IPS-15b (cell line): ENCODE results near the gene ERRFI1.

Experiments used
- H3K27me3 ChIP-seq: one replicate; pipeline ENCODE4 v1.6.1; 2013; ENCODE audit warnings: low read length; ENCODE audit not compliant: control insufficient read depth, insufficient read depth
- H3K36me3 ChIP-seq: one replicate; pipeline ENCODE4 v1.6.1; 2013; ENCODE audit warnings: low read length; ENCODE audit not compliant: control insufficient read depth, insufficient read depth
- H3K4me1 ChIP-seq: one replicate; pipeline ENCODE4 v1.6.1; 2013; ENCODE audit warnings: mild to moderate bottlenecking, low read length; ENCODE audit not compliant: control insufficient read depth, insufficient read depth
- H3K4me3 ChIP-seq: one replicate; pipeline ENCODE4 v1.5.1; 2013; ENCODE audit warnings: low read depth, low read length
- H3K9ac ChIP-seq: one replicate; pipeline ENCODE4 v1.6.1; 2013; ENCODE audit warnings: low read depth, mild to moderate bottlenecking, low read length
- H3K9me3 ChIP-seq: one replicate; pipeline ENCODE4 v1.6.1; 2013; ENCODE audit warnings: mild to moderate bottlenecking, low read length; ENCODE audit not compliant: control insufficient read depth, insufficient read depth

ERRFI1 gene

GRCh38 chr1:8004803-8005573 lies 21.1 kb downstream of the ERRFI1 start:
- Histone ChIP-seq H3K27me3 (no peaks in the 10 kb centered on the region), H3K4me1 (peaks cover 20% of the 10 kb centered on the region), H3K4me3 (no peak overlapping the region), H3K36me3 (no peaks in the 10 kb centered on the region), H3K9me3 (no peaks in the 10 kb centered on the region), H3K9ac (no peak overlapping the region)

- Histone ChIP-seq H3K27me3 (no peaks in the 10 kb centered on the region), H3K4me1 (peaks cover 20% of the 10 kb centered on the region), H3K36me3 (no peaks in the 10 kb centered on the region), H3K4me3 (no peak overlapping the region), H3K9ac (no peak overlapping the region), H3K9me3 (no peaks in the 10 kb centered on the region)
These were observed 21.9 kb downstream of the ERRFI1 start for GRCh38 chr1:8004113-8004802.

DNA sequence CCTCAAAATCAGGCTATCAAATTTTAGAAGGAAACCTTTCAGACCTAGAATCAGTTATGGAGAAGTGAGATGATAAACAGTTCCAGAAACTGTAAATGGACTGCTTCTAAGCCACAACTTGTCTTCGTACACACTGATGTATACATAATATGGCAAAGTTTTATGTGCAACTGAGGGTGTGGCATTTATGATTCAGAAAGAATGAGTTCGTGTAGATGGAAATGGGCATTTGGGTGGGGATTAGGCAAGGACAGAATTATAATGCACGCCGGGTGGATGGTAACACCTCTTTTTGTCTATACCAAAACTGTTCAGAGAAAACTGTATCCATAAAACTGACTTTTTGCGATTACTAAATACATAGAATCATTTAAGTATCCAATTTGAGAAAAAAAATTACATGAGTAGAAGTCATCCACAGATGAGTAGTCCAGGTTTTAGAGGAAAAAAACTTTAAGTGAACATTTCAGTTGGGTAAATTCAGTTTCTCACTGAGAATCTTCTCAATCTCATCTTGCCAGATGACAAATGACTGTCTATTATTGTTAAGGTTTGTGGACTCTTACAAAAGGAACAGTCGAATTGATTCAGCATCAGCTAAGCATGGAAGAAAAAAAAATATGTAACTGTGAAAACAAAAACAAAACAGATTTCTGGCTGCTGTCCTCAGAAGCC lies 22.5 kb downstream of the ERRFI1 start:
- Histone ChIP-seq H3K27me3 (no peaks in the 10 kb centered on the region), H3K4me1 (peaks cover 20% of the 10 kb centered on the region), H3K4me3 (no peak overlapping the region), H3K9ac (no peak overlapping the region), H3K9me3 (no peaks in the 10 kb centered on the region), H3K36me3 (no peaks in the 10 kb centered on the region)

DNA sequence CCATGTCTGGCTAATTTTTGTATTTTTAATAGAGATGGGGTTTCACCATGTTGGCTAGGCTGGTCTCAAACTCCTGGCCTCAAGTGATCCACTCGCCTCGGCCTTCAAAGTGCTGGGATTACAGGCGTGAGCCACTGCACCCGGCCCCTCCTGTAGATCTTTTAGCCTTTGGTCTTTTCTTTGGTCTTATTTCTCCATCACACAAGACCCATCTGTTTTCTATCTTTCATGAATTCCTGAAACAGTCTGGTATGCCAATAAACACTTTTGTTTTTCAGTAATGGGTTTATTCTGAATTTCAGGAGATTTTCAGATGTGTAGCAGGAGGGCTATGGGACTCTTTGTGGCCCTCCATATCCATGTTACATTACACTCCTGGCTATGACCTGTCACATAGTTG lies 23.2 kb downstream of the ERRFI1 start:
- peaks cover 20% of the 10 kb centered on the region for H3K4me1 ChIP-seq
- H3K4me3 ChIP-seq: no peak overlapping the region
- H3K27me3 ChIP-seq: no peaks in the 10 kb centered on the region
- H3K9me3 ChIP-seq: no peaks in the 10 kb centered on the region
- no peak overlapping the region for H3K9ac ChIP-seq
- H3K36me3 ChIP-seq: no peaks in the 10 kb centered on the region

GRCh38 chr1:8002329-8002910 lies 23.7 kb downstream of the ERRFI1 start:
- Histone ChIP-seq H3K27me3 (no peaks in the 10 kb centered on the region), H3K4me3 (no peak overlapping the region), H3K36me3 (no peaks in the 10 kb centered on the region), H3K9ac (no peak overlapping the region), H3K4me1 (peaks cover 20% of the 10 kb centered on the region), H3K9me3 (no peaks in the 10 kb centered on the region)

DNA sequence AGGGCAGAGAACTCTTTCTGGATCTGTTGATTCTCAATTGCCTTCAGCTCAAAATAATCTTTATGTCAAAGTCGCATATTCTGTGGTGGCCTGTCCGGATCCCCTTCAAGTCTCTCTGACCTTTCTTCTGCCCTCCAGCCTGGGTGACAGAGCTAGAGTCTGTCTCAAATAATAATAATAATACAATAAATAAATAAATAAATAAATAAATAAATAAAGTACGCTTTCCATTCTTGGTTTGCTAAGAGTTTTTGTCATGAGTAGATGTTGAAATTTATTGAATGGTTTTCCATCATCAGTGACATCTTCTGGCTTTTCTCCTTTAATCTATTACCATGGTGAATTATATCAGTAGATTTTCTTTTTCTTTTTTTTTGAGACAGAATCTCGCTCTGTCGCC lies 30.7 kb downstream of the ERRFI1 start:
- Histone ChIP-seq H3K9me3 (no peaks in the 10 kb centered on the region), H3K4me1 (peaks cover 8% of the 10 kb centered on the region), H3K36me3 (no peaks in the 10 kb centered on the region), H3K9ac (no peak overlapping the region), H3K27me3 (no peaks in the 10 kb centered on the region), H3K4me3 (no peak overlapping the region)

GRCh38 chr1:7994827-7995226 lies 31.3 kb downstream of the ERRFI1 start:
- Histone ChIP-seq H3K9me3 (no peaks in the 10 kb centered on the region), H3K36me3 (peaks cover under 1% of the 10 kb centered on the region), H3K4me3 (no peak overlapping the region), H3K27me3 (no peaks in the 10 kb centered on the region), H3K9ac (no peak overlapping the region), H3K4me1 (peaks cover 8% of the 10 kb centered on the region)

GRCh38 chr1:7993593-7994479 lies 32.3 kb downstream of the ERRFI1 start:
- Histone ChIP-seq H3K4me3 (no peak overlapping the region), H3K9me3 (no peaks in the 10 kb centered on the region), H3K4me1 (peaks cover 8% of the 10 kb centered on the region), H3K36me3 (peaks cover 3% of the 10 kb centered on the region), H3K27me3 (no peaks in the 10 kb centered on the region), H3K9ac (no peak overlapping the region)

GRCh38 chr1:7992885-7993284 lies 33.2 kb downstream of the ERRFI1 start:
- peaks cover 8% of the 10 kb centered on the region for H3K4me1 ChIP-seq
- no peak overlapping the region for H3K4me3 ChIP-seq
- no peaks in the 10 kb centered on the region for H3K9me3 ChIP-seq
- H3K27me3 ChIP-seq: no peaks in the 10 kb centered on the region
- H3K36me3 ChIP-seq: peaks cover 3% of the 10 kb centered on the region
- no peak overlapping the region for H3K9ac ChIP-seq

DNA sequence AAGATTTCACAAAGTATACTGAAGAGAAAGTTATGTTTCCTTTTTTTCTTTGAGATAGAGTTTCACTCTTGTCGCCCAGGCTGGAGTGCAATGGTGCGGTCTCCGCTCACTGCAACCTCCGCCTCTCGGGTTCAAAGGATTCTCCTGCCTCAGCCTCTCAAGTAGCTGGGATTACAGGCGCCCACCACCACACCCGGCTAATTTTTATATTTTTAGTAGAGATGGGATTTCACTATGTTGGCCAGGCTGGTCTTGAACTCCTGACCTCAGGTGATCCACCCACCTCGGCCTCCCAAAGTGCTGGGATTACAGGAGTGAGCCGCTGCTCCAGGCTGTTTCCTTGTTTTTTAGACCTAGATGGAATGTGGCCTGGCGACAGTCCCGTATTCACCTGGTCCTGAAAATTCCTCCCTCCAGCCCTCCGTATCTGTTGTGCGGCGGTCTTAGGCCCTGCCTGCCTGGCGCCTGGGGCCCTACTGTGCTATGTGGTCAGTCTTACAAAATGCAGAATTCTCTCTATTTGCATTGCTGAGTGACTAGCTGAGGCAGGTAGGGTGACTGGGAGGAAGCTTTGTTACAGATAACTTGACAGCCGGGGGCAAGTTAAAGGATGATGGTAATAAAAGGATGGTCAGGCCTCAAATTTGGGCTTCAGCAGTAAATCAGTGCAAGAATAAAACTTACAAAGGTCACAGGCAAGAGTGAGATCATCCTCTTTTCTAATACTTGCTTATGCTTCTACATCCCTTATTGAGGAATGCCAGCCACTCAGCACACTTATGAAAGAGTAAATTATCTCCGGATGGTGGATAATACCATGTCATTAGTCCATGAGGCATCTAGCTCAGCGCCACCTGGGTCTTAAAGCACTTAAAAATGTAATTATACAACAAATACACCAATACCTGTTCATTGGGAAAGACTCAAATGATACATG lies 34.3 kb downstream of the ERRFI1 start:
- Histone ChIP-seq H3K27me3 (no peaks in the 10 kb centered on the region), H3K36me3 (peaks cover 3% of the 10 kb centered on the region), H3K9me3 (no peaks in the 10 kb centered on the region), H3K4me3 (no peak overlapping the region), H3K9ac (no peak overlapping the region), H3K4me1 (peaks cover 8% of the 10 kb centered on the region)
